ENCODE data around the gene C3orf80. TPM values are rescaled to one million over a fixed set of nuclear protein-coding genes. Genes with fewer than 3 reads are reported as not detected.
A peak's percentile ranks its signal among the peaks of the same experiment; 100 is the strongest.
"Not testable (repeated sequence)": the region's sequence is repeated elsewhere in the genome, so short reads cannot be mapped to it uniquely, and the experiment has no call there.

Gene C3orf80
- total RNA-seq, result 0.32 and 0.47 TPM in 2 replicates
- polyA plus RNA-seq, result 0.46 and 0.55 TPM in 2 replicates

DNA sequence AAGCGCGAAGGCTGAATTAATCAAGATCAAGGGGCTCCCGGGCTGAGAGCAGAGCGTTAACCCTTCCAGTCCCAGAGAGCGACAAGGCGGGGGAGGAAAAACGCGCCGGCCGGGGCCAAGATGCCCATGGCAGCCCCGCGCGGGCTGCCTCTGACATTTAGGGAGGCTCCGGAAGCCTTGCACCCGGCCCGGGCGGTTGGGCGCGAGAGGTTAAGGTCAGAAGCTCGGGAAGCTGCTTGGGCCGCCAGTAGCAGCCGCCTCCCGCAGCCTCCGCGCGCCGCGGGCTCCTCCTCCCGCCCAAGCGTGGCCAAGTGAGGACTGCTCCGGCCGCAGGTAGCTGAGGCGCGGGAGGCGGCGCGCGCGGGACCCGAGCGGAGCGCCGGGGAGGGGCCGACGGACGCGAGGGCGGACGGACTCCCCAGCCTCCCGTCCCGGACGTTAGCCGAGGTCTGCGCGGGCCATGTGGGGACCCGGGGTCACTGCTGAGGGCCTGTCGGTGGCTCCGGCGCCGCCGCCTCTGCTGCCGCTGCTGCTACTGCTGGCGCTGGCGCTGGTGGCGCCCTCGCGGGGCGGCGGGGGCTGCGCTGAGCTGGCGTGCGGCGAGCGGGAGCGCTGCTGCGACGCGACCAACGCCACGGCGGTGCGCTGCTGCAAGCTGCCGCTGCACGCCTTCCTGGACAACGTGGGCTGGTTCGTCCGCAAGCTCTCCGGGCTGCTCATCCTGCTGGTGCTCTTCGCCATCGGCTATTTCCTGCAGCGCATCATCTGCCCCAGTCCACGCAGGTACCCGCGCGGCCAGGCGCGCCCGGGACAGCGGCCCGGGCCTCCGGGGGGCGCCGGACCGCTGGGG, at the start of gene C3orf80:
Gene C3orf80 (plus strand): TSS at position 247 of the 850 bp plus-strand sequence. CDS start 214 bp downstream, at position 461.
- H3K9me3 ChIP-seq (ENCODE audit: low read depth), result no peaks in the 10 kb centered on the region
- H3K9me2 ChIP-seq (replicated peaks; ENCODE audit: insufficient read depth), result no peaks in the 10 kb centered on the region
- TF ChIP-seq, protein P1, sequence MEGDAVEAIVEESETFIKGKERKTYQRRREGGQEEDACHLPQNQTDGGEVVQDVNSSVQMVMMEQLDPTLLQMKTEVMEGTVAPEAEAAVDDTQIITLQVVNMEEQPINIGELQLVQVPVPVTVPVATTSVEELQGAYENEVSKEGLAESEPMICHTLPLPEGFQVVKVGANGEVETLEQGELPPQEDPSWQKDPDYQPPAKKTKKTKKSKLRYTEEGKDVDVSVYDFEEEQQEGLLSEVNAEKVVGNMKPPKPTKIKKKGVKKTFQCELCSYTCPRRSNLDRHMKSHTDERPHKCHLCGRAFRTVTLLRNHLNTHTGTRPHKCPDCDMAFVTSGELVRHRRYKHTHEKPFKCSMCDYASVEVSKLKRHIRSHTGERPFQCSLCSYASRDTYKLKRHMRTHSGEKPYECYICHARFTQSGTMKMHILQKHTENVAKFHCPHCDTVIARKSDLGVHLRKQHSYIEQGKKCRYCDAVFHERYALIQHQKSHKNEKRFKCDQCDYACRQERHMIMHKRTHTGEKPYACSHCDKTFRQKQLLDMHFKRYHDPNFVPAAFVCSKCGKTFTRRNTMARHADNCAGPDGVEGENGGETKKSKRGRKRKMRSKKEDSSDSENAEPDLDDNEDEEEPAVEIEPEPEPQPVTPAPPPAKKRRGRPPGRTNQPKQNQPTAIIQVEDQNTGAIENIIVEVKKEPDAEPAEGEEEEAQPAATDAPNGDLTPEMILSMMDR (IDR thresholded peaks at IDR 0.05; ENCODE audit: poor library complexity), result peak; percentile 15
- TF ChIP-seq EZH2 (IDR thresholded peaks at IDR 0.05; ENCODE audit: borderline replicate concordance), result peak; percentile 80
- TF ChIP-seq EZH2phosphoT487 (IDR thresholded peaks at IDR 0.05; ENCODE audit: low read depth, severe bottlenecking, unreplicated experiment), result no peak
- peaks cover 76% of the 10 kb centered on the region for H3K27me3 ChIP-seq
- H3K79me2 ChIP-seq, result no peaks in the 10 kb centered on the region
- peak; percentile 69 for DNase-seq (ENCODE audit: low spot score)
- H3K36me3 ChIP-seq (replicated peaks; ENCODE audit: insufficient read depth, low read depth), result no peaks in the 10 kb centered on the region
- peak within 1 kb of the TSS; percentile 50 for H2AFZ ChIP-seq
- H3K27ac ChIP-seq, result no peak within 1 kb of the TSS
- H3K4me2 ChIP-seq, result peak within 1 kb of the TSS; percentile 98
- under 1% methylated on average over 74 of the region's 104 CpGs for whole genome bisulfite sequencing (ENCODE audit: low lambda C conversion rate, missing lambda C conversion rate)
- H3K4me3 ChIP-seq, result peak within 1 kb of the TSS; percentile 62
- H3K4me1 ChIP-seq (ENCODE audit: insufficient read depth), result peaks cover 9% of the 10 kb centered on the region
- no peaks in the 10 kb centered on the region for H4K20me1 ChIP-seq (ENCODE audit: insufficient read depth, poor library complexity, severe bottlenecking)

- Histone ChIP-seq H3K4me2 (no peak overlapping the region), H3K27me3 (no peaks in the 10 kb centered on the region), H3K36me3 (replicated peaks; ENCODE audit: insufficient read depth, low read depth) (no peaks in the 10 kb centered on the region), H3K79me2 (no peaks in the 10 kb centered on the region), H2AFZ (no peak overlapping the region), H3K9me2 (replicated peaks; ENCODE audit: insufficient read depth) (no peaks in the 10 kb centered on the region), H3K27ac (no peak overlapping the region), H4K20me1 (ENCODE audit: insufficient read depth, poor library complexity, severe bottlenecking) (no peaks in the 10 kb centered on the region), H3K4me1 (ENCODE audit: insufficient read depth) (no peaks in the 10 kb centered on the region), H3K9me3 (ENCODE audit: low read depth) (no peaks in the 10 kb centered on the region), H3K4me3 (no peak overlapping the region)
- no peak for TF ChIP-seq EZH2 (IDR thresholded peaks at IDR 0.05; ENCODE audit: borderline replicate concordance)
- TF ChIP-seq, protein P1 (IDR thresholded peaks at IDR 0.05; ENCODE audit: poor library complexity), result no peak
- TF ChIP-seq EZH2phosphoT487 (IDR thresholded peaks at IDR 0.05; ENCODE audit: low read depth, severe bottlenecking, unreplicated experiment), result no peak
- DNase-seq (ENCODE audit: low spot score), result no peak
Observed at GRCh38 chr3:160176923-160177322, 48.3 kb upstream of the C3orf80 start.

GRCh38 chr3:160178661-160179060, 46.6 kb upstream of the C3orf80 start:
- H2AFZ ChIP-seq; H3K4me1 ChIP-seq (ENCODE audit: insufficient read depth); H4K20me1 ChIP-seq (ENCODE audit: insufficient read depth, poor library complexity, severe bottlenecking); DNase-seq (ENCODE audit: low spot score); H3K36me3 ChIP-seq (replicated peaks; ENCODE audit: insufficient read depth, low read depth); H3K9me2 ChIP-seq (replicated peaks; ENCODE audit: insufficient read depth); H3K4me3 ChIP-seq; H3K27me3 ChIP-seq; H3K4me2 ChIP-seq; H3K9me3 ChIP-seq (ENCODE audit: low read depth); H3K27ac ChIP-seq; H3K79me2 ChIP-seq: not testable (repeated sequence)
- WGBS (ENCODE audit: low lambda C conversion rate, missing lambda C conversion rate), result 100% methylated on average over 1 of the region's 35 CpGs

- not testable (repeated sequence) for H3K4me1 ChIP-seq (ENCODE audit: insufficient read depth); DNase-seq (ENCODE audit: low spot score); H3K27me3 ChIP-seq; H3K4me2 ChIP-seq; H2AFZ ChIP-seq; H3K27ac ChIP-seq; H3K4me3 ChIP-seq; H3K36me3 ChIP-seq (replicated peaks; ENCODE audit: insufficient read depth, low read depth); H3K79me2 ChIP-seq; H4K20me1 ChIP-seq (ENCODE audit: insufficient read depth, poor library complexity, severe bottlenecking); H3K9me3 ChIP-seq (ENCODE audit: low read depth); H3K9me2 ChIP-seq (replicated peaks; ENCODE audit: insufficient read depth)
- WGBS (ENCODE audit: low lambda C conversion rate, missing lambda C conversion rate), result 71% methylated on average over 4 of the region's 4 CpGs
Observed at GRCh38 chr3:160179403-160179802, 45.8 kb upstream of the C3orf80 start.
